HTR-8/SVneo (cell line): ENCODE results near the gene RRAS2.

ENCODE experiments used
- DNase-seq: peaks from one replicate; pipeline ENCODE4 v3.0.0; 2011; ENCODE audit warnings: low spot score, mixed read lengths; ENCODE audit not compliant: insufficient read length
- FAIRE-seq: peaks from 2 replicates; lab custom pipeline; 2011; peaks lifted over from hg19 to GRCh38; lab: Jason Lieb, UNC

The RRAS2 gene

GRCh38 chr11:14240951-14241350 is 118.0 kb downstream of the RRAS2 start:
- DNase-seq (no peak), FAIRE-seq (no peak)

- FAIRE-seq (no peak), DNase-seq (no peak)
These were observed 118.8 kb downstream of the RRAS2 start for GRCh38 chr11:14240221-14240620.

GRCh38 chr11:14237444-14237961 is 121.5 kb downstream of the RRAS2 start:
- FAIRE-seq (no peak), DNase-seq (no peak)

- FAIRE-seq (no peak), DNase-seq (no peak)
These were observed 123.3 kb downstream of the RRAS2 start for GRCh38 chr11:14235701-14236100.

- DNase-seq (no peak), FAIRE-seq (no peak)
These were observed 124.5 kb downstream of the RRAS2 start for GRCh38 chr11:14234446-14234845.

- DNase-seq = no peak
These were observed 126.3 kb downstream of the RRAS2 start for GRCh38 chr11:14232652-14233051.

GRCh38 chr11:14230407-14230806 is 128.6 kb downstream of the RRAS2 start:
- FAIRE-seq = no peak
- no peak for DNase-seq

More at GRCh38 chr11:14232652-14233051, 126.3 kb downstream of the RRAS2 start:
- FAIRE-seq = no peak

- DNase-seq (no peak), FAIRE-seq (no peak)
These were observed 129.5 kb downstream of the RRAS2 start for GRCh38 chr11:14229472-14229871.

- DNase-seq (no peak), FAIRE-seq (no peak)
These were observed 130.6 kb downstream of the RRAS2 start for GRCh38 chr11:14228356-14228755.
